H1 (cell line): Measurements from ENCODE around the gene EXOSC6. TPM values are rescaled to one million over a fixed set of nuclear protein-coding genes. Genes with fewer than 3 reads are reported as not detected.

ENCODE experiments used
- CTCF ChIA-PET: fragments of 300-600 bp; sonication (Branson Sonifier 250); formaldehyde crosslinking; loops from one replicate; lab custom pipeline; 2021; ENCODE audit not compliant: partially characterized antibody; lab: Charles Lee
- POLR2A ChIA-PET: fragments of 300-600 bp; sonication (Branson Sonifier 250); formaldehyde crosslinking; loops from one replicate; lab custom pipeline; 2021; ENCODE audit warnings: inconsistent platforms; ENCODE audit not compliant: partially characterized antibody; lab: Charles Lee
- DNase-seq, 2 experiments: peaks; one replicate each; pipeline versions ENCODE4 v3.0.0 to v3.0.0-alpha.2; 2010 to 2022; ENCODE audit warnings: low spot score in 2 of 2, low read depth in 1 of 2, mixed read lengths in 1 of 2
- FAIRE-seq: peaks from 2 replicates; lab custom pipeline; 2011; peaks lifted over from hg19 to GRCh38; lab: Jason Lieb, UNC
- H2AFZ ChIP-seq: 2 replicates; pipeline ENCODE4 v1.8.1; 2012; ENCODE audit warnings: low read length, inconsistent platforms
- H2AK5ac ChIP-seq: 2 replicates; pipeline ENCODE4 v1.6.1; 2013; ENCODE audit warnings: low read depth, low read length
- H2BK120ac ChIP-seq: replicated peaks from 2 replicates; pipeline ENCODE3; 2013; ENCODE audit warnings: low read depth, low read length, inconsistent platforms
- H2BK12ac ChIP-seq: 2 replicates; pipeline ENCODE4 v1.6.1; 2013; ENCODE audit warnings: low read depth, low read length
- H2BK15ac ChIP-seq: 2 replicates; pipeline ENCODE4 v1.6.1; 2013; ENCODE audit warnings: low read length
- H2BK20ac ChIP-seq: 2 replicates; pipeline ENCODE4 v1.6.1; 2013; ENCODE audit warnings: low read length
- H2BK5ac ChIP-seq: 2 replicates; pipeline ENCODE4 v1.6.1; 2013; ENCODE audit warnings: low read depth, low read length
- H3K14ac ChIP-seq: 2 replicates; pipeline ENCODE4 v1.6.1; 2013; ENCODE audit warnings: inconsistent platforms; ENCODE audit not compliant: insufficient read length
- H3K18ac ChIP-seq: 2 replicates; pipeline ENCODE4 v1.6.1; 2013; ENCODE audit warnings: low read length; ENCODE audit errors: extremely low read depth
- H3K23ac ChIP-seq: 2 replicates; pipeline ENCODE4 v1.6.1; 2013; ENCODE audit warnings: inconsistent platforms; ENCODE audit not compliant: insufficient read length
- H3K23me2 ChIP-seq: 2 replicates; pipeline ENCODE4 v1.6.1; 2013; ENCODE audit warnings: low read depth, low read length
- H3K27ac ChIP-seq: 2 replicates; pipeline ENCODE4 v1.6.1; 2011; ENCODE audit warnings: low read depth, low read length, inconsistent platforms
- H3K27me3 ChIP-seq, 4 experiments: replicated peaks in 1 of 4; 1 replicate in 1 of 4; 2 replicates in 3 of 4; pipeline versions ENCODE4 v1.6.1 to v1.8.1; 2011 to 2013; ENCODE audit warnings: low read length in 3 of 4, mild to moderate bottlenecking in 3 of 4, inconsistent platforms in 2 of 4, mixed read lengths in 2 of 4, moderate library complexity in 1 of 4; ENCODE audit not compliant: control insufficient read depth in 3 of 4, insufficient read depth in 3 of 4; ENCODE audit errors: extremely low read depth in 1 of 4
- H3K36me3 ChIP-seq, 4 experiments: 2 replicates each; pipeline versions ENCODE4 v1.6.1 to v1.8.1; 2011 to 2013; ENCODE audit warnings: mild to moderate bottlenecking in 4 of 4, low read length in 3 of 4, moderate library complexity in 2 of 4, control low read depth in 1 of 4, inconsistent platforms in 1 of 4; ENCODE audit not compliant: insufficient read depth in 4 of 4, control insufficient read depth in 2 of 4
- H3K4ac ChIP-seq: replicated peaks from 2 replicates; pipeline ENCODE3; 2013; ENCODE audit warnings: low read length, low read depth, mixed read lengths, inconsistent platforms; ENCODE audit not compliant: insufficient read length
- H3K4me1 ChIP-seq, 4 experiments: replicated peaks in 1 of 4; 1 replicate in 1 of 4; 2 replicates in 3 of 4; pipeline versions ENCODE4 v1.6.1 to v1.8.1; 2011 to 2013; ENCODE audit warnings: low read length in 3 of 4, inconsistent platforms in 2 of 4, mixed read lengths in 1 of 4; ENCODE audit not compliant: insufficient read depth in 4 of 4, control insufficient read depth in 3 of 4
- H3K4me2 ChIP-seq, 2 experiments: 2 replicates each; pipeline versions ENCODE4 v1.6.1 to v1.8.1; 2011 to 2013; ENCODE audit warnings: low read depth in 2 of 2, low read length in 2 of 2, control low read depth in 1 of 2, inconsistent platforms in 1 of 2, mild to moderate bottlenecking in 1 of 2; ENCODE audit not compliant: insufficient read depth in 1 of 2
- H3K4me3 ChIP-seq, 4 experiments: fragments of 200-600, 300-600 bp in 1 of 4; sonication (generic), shearing (Covaris generic), sonication (Bioruptor Twin) in 1 of 4; 2 replicates each; pipeline versions ENCODE4 v1.5.1 to v1.8.1; 2011 to 2016; ENCODE audit warnings: low read length in 4 of 4, low read depth in 3 of 4, control low read depth in 2 of 4, inconsistent platforms in 2 of 4, mild to moderate bottlenecking in 2 of 4, mixed read lengths in 1 of 4, moderate library complexity in 1 of 4; ENCODE audit not compliant: insufficient read depth in 2 of 4; ENCODE audit errors: extremely low read depth in 1 of 4
- H3K56ac ChIP-seq: replicated peaks from 2 replicates; pipeline ENCODE3; 2013; ENCODE audit warnings: low read depth, mild to moderate bottlenecking, mixed read lengths, low read length, inconsistent platforms; ENCODE audit not compliant: insufficient read length
- H3K79me1 ChIP-seq: 2 replicates; pipeline ENCODE4 v1.6.1; 2013; ENCODE audit warnings: low read depth, low read length, control low read depth
- H3K79me2 ChIP-seq, 2 experiments: 2 replicates each; pipeline versions ENCODE4 v1.6.1 to v1.8.1; 2012 to 2013; ENCODE audit warnings: low read length in 2 of 2, mild to moderate bottlenecking in 2 of 2, inconsistent platforms in 1 of 2; ENCODE audit not compliant: insufficient read depth in 2 of 2, control insufficient read depth in 1 of 2
- H3K9ac ChIP-seq, 4 experiments: replicated peaks in 1 of 4; 1 replicate in 1 of 4; 2 replicates in 3 of 4; pipeline versions ENCODE4 v1.6.1 to v1.8.1; 2011 to 2013; ENCODE audit warnings: low read depth in 3 of 4, low read length in 3 of 4, control low read depth in 2 of 4, mild to moderate bottlenecking in 2 of 4, moderate library complexity in 2 of 4, inconsistent platforms in 1 of 4; ENCODE audit errors: extremely low read depth in 1 of 4
- H3K9me3 ChIP-seq, 2 experiments: 2 replicates each; pipeline versions ENCODE4 v1.6.1 to v1.8.1; 2012 to 2013; ENCODE audit warnings: mild to moderate bottlenecking in 2 of 2, moderate library complexity in 2 of 2, control low read depth in 1 of 2, inconsistent platforms in 1 of 2, low read depth in 1 of 2, low read length in 1 of 2, mixed read lengths in 1 of 2; ENCODE audit not compliant: insufficient read depth in 2 of 2
- H4K20me1 ChIP-seq, 2 experiments: replicated peaks in 1 of 2; 2 replicates each; pipeline versions ENCODE3 to v1.8.1; 2011 to 2013; ENCODE audit warnings: inconsistent platforms in 2 of 2, low read length in 2 of 2, mild to moderate bottlenecking in 1 of 2; ENCODE audit not compliant: insufficient read depth in 2 of 2, control insufficient read depth in 1 of 2
- H4K5ac ChIP-seq: 2 replicates; pipeline ENCODE4 v1.6.1; 2013; ENCODE audit warnings: low read length, low read depth, mixed read lengths, inconsistent platforms; ENCODE audit not compliant: insufficient read length
- H4K8ac ChIP-seq: 2 replicates; pipeline ENCODE4 v1.8.0; 2013; ENCODE audit warnings: mild to moderate bottlenecking, moderate library complexity, low read length, inconsistent platforms; ENCODE audit not compliant: insufficient read depth; ENCODE audit errors: extremely low read depth
- H4K91ac ChIP-seq: replicated peaks from 2 replicates; pipeline ENCODE3; 2013; ENCODE audit warnings: low read length, mixed read lengths, inconsistent platforms; ENCODE audit not compliant: insufficient read length
- CHD2 ChIP-seq: IDR thresholded peaks from 2 replicates; pipeline ENCODE4 v1.6.1; 2012; ENCODE audit warnings: low read length, improper control_type of control experiment
- KDM1A ChIP-seq: fragments of 200-600, 300-600 bp; sonication (generic); IDR thresholded peaks from 2 replicates; pipeline ENCODE4 v1.7.1; 2016; ENCODE audit warnings: mild to moderate bottlenecking, low read length, borderline replicate concordance
- WGBS, 2 experiments: shearing (Covaris generic) in 1 of 2; methylation state at CpG; one replicate each; pipeline versions ENCODE4 v1.1.6 to v1.1.7; 2013 to 2015; ENCODE audit warnings: low lambda C conversion rate in 2 of 2, mixed read lengths in 2 of 2, inconsistent platforms in 1 of 2, low coverage in 1 of 2, missing lambda C conversion rate in 1 of 2; ENCODE audit not compliant: insufficient replicate concordance in 2 of 2, insufficient coverage in 1 of 2, insufficient read length in 1 of 2; ENCODE audit errors: extremely low coverage in 1 of 2, missing lambda C conversion rate in 1 of 2; 5-methylcytosine and 5-hydroxymethylcytosine counted together
- polyA plus RNA-seq, 7 experiments: library from polyadenylated mRNA; depleted of rRNA in 3 of 7; stranded (reverse) in 5 of 7; unstranded in 2 of 7; fragments of >200 nt in 5 of 7; fragments of 200-250 nt in 2 of 7; gene quantifications; 1 replicate in 5 of 7; 2 replicates in 1 of 7; 4 replicates in 1 of 7; pipeline versions ENCODE4 v1.2.1 to v1.2.3, GENCODE V29; 2011 to 2013; ENCODE audit warnings: missing spikeins in 2 of 7, mixed read lengths in 2 of 7
- total RNA-seq: library from RNA; stranded (reverse); fragmentation: NEBNext Ultra II Directional; extraction: Animal tissue kit (Norgen Biotek cat#: 25700); gene quantifications from 2 replicates; pipeline ENCODE4 v1.2.1, GENCODE V29; 2021

EXOSC6 gene
- total and polyA plus RNA-seq, 2 of the 8 experiments (the other 6 are each of a cell fraction or from before 2014, with no cell fraction given): 9.7 to 22.5 TPM

GRCh38 chr16:70269471-70269870 is 17.7 kb upstream of the EXOSC6 start:
- Histone ChIP-seq H3K4me2 (no peak overlapping the region), H3K4ac (no peak overlapping the region), H3K9ac (no peak overlapping the region), H3K9me3 (no peaks in the 10 kb centered on the region), H4K20me1 (peaks cover 0 to 5% of the 10 kb centered on the region in 2 experiments), H2BK5ac (no peak overlapping the region), H4K91ac (no peak overlapping the region), H3K36me3 (peaks cover 51 to 96% (median 78%) of the 10 kb centered on the region in 4 experiments), H2BK20ac (no peak overlapping the region), H4K5ac (no peak overlapping the region), H2BK15ac (no peak overlapping the region), H3K18ac (no peak overlapping the region), H2AK5ac (no peak overlapping the region), H2AFZ (no peak overlapping the region), H3K23me2 (no peaks in the 10 kb centered on the region), H3K14ac (no peak overlapping the region), H3K27ac (no peak overlapping the region), H3K79me1 (no peaks in the 10 kb centered on the region; the same call in none of the 2 replicates)
- DNase-seq: no peak
- 98% methylated on average over 12 of the region's 12 CpGs; no CpG with 5 or more reads in 1 of the 2 experiments for WGBS, 2 experiments
- FAIRE-seq: no peak
- CTCF ChIA-PET: interaction anchor here (6.9 kb wide), 1 partner anchor 14 kb away, joined by 61 read pairs; the partner anchor contains the start of gene EXOSC6
- POLR2A ChIA-PET: interaction anchor here (8.6 to 24.1 kb wide), 2 partner anchors 10 to 15 kb away, joined by 130 to 414 read pairs; partner anchors contain the start of gene AARS1
- TF ChIP-seq KDM1A (no peak), CHD2 (no peak)
- TF ChIP-seq, all 59 proteins: peak for 0
- Histone ChIP-seq H3K56ac (no peak overlapping the region), H2BK12ac (no peak overlapping the region), H3K27me3 (no peaks in the 10 kb centered on the region), H3K79me2 (0 out of 4 replicates have a peak, but pooled peaks cover 0 to 7% of the 10 kb centered on the region in 2 experiments), H3K4me1 (no peaks in the 10 kb centered on the region), H4K8ac (no peak overlapping the region), H3K4me3 (no peak overlapping the region), H2BK120ac (no peak overlapping the region), H3K23ac (no peak overlapping the region)
